Naive thymus-derived CD8-positive, alpha-beta T cell (primary cell): ENCODE measurements around the gene IQCC. TPM values are rescaled to one million over a fixed set of nuclear protein-coding genes. Genes with fewer than 3 reads are reported as not detected.

Source experiments
- ATAC-seq, 2 donors: fragments of 150-1000 bp; cut with Tn5 transposase in 1 of 2; sonication (Bioruptor Pico), chemical (Tn5 transposase) in 1 of 2; 1 replicate in 1 of 2; 2 replicates in 1 of 2; pipeline ENCODE4 v1.10.0; 2021; ENCODE audit warnings: mild to moderate bottlenecking in 2 of 2, moderate library complexity in 2 of 2
- POLR2A ChIA-PET: fragments of 350-600 bp; sonication (Branson Sonifier 250); formaldehyde crosslinking; loops from one replicate; lab custom pipeline; 2021; ENCODE audit warnings: antibody characterized with exemption; lab: Charles Lee
- DNase-seq, 10 donors: peaks; one replicate each; pipeline versions ENCODE4 v3.0.0 to v3.0.0-alpha.2; 2020 to 2022
- H3K27ac Mint-ChIP-seq, 10 donors: one replicate each; pipeline ENCODE4 v1.8.0; 2020 to 2022; ENCODE audit warnings: mild to moderate bottlenecking in 10 of 10, mixed read lengths in 10 of 10, moderate library complexity in 4 of 10, inconsistent platforms in 1 of 10
- H3K27me3 Mint-ChIP-seq, 5 donors: one replicate each; pipeline ENCODE4 v1.8.0; 2021 to 2022; ENCODE audit warnings: mixed read lengths in 5 of 5
- H3K36me3 Mint-ChIP-seq, 3 donors: one replicate each; pipeline ENCODE4 v1.8.0; 2020 to 2022; ENCODE audit warnings: mixed read lengths in 3 of 3, mild to moderate bottlenecking in 2 of 3, inconsistent platforms in 1 of 3
- H3K4me1 Mint-ChIP-seq, 4 donors: one replicate each; pipeline ENCODE4 v1.8.0; 2021 to 2022; ENCODE audit warnings: mixed read lengths in 4 of 4
- H3K4me3 Mint-ChIP-seq, 10 donors: one replicate each; pipeline ENCODE4 v1.8.0; 2020 to 2022; ENCODE audit warnings: mild to moderate bottlenecking in 10 of 10, mixed read lengths in 10 of 10, moderate library complexity in 6 of 10, inconsistent platforms in 1 of 10
- H3K9me3 Mint-ChIP-seq, 9 donors: one replicate each; pipeline ENCODE4 v1.8.0; 2020 to 2022; ENCODE audit warnings: mixed read lengths in 9 of 9, mild to moderate bottlenecking in 3 of 9, inconsistent platforms in 1 of 9, moderate library complexity in 1 of 9
- polyA plus RNA-seq, 3 donors: library from polyadenylated mRNA; unstranded; fragments of 300-500 nt; fragmentation: Illumina TruSeq; gene quantifications; one replicate each; pipeline ENCODE4 v1.2.3, GENCODE V29; 2021
- total RNA-seq, 8 experiments: library from RNA in 2 of 8; stranded (reverse) in 2 of 8; gene quantifications; one replicate each; pipeline ENCODE4 v1.2.3 and lab custom pipeline; 2021 to 2026

IQCC gene
- total and polyA plus RNA-seq, 5 experiments from 2014 or later = 0.60 to 2.1 (median 0.92) TPM

DNA sequence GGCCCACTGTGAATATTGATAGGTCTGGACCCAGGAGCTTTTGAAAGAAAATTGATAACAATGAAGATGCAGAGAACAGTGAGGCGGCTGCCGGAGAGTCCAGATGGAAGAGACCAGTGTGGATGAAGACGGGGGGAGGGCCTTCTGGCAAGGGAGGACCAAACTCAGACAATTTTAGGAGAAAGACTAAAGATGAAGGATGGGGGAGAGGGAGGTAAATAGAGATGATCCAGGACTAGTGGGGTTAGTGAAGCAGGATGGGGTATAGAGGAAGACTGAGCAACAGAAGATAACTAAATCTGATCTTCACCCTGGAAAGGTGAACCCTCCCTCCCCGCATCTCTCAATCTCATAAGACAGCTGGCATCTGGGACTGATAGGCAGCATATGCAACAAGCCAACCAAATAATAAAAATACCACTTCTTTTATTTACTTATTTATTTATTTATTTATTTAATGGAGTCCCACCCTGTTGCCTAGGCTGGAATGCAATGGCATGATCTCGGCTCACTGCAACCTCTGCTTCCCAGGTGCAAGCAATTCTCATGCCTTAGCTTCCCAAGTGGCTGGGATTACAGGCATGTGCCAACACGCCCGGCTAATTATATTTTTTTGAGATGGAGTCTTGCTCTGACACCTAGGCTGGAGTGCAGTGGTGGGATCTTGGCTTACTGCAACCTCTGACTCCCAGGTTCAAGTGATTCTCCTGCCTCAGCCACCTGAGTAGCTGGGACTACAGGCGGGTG is 27.3 kb downstream of the IQCC start:
- POLR2A ChIA-PET = interaction anchor here (0.6 to 50.5 kb wide), 2 partner anchors 38 to 110 kb away, joined by 3 to 2080 read pairs; partner anchors contain the start of genes FAM167B, HDAC1 and LCK
- Mint-ChIP-seq H3K4me3 (no peak overlapping the region), H3K27ac (peak overlapping the region in 3 of 10 donors; percentile 73 to 77 (median 76)), H3K27me3 (no peaks in the 10 kb centered on the region), H3K4me1 (peaks cover 0 to 5% (median 3%) of the 10 kb centered on the region in 4 donors), H3K9me3 (no peaks in the 10 kb centered on the region), H3K36me3 (peaks cover 0 to 48% (median 8%) of the 10 kb centered on the region in 3 donors)
- ATAC-seq (peak in 1 of 2 donors; percentile 14), DNase-seq (no peak)

DNA sequence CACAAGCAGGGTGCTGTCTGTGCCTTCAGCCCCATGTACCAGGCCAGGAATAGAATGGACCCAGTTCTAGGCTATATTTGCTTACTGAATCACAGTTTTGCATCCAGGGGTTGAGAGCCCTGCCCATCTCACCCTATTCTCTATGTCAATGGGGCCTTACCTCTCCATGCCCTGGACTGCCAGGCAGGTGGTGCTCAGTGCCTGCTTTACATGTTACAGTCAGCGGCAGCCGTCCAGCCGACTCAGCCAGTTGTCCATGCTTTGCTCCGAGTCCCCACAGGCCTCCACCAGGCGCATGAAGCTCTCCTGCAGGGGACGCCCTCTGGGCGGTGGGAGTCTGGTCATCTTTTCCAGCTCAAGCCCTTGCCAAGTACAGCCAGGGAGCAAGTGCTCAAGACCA is 29.3 kb downstream of the IQCC start:
- no peak overlapping the region for H3K27ac Mint-ChIP-seq
- H3K4me3 Mint-ChIP-seq = no peak overlapping the region
- H3K9me3 Mint-ChIP-seq = no peaks in the 10 kb centered on the region
- peaks cover 0 to 4% (median 1%) of the 10 kb centered on the region in 4 donors for H3K4me1 Mint-ChIP-seq
- DNase-seq = no peak
- POLR2A ChIA-PET = interaction anchor here (0.6 to 50.5 kb wide), 2 partner anchors 36 to 112 kb away, joined by 3 to 2080 read pairs; partner anchors contain the start of genes FAM167B, HDAC1 and LCK
- no peaks in the 10 kb centered on the region for H3K27me3 Mint-ChIP-seq
- peak in 1 of 2 donors; percentile 17 for ATAC-seq
- peaks cover 0 to 27% (median 0%) of the 10 kb centered on the region in 3 donors for H3K36me3 Mint-ChIP-seq

DNA sequence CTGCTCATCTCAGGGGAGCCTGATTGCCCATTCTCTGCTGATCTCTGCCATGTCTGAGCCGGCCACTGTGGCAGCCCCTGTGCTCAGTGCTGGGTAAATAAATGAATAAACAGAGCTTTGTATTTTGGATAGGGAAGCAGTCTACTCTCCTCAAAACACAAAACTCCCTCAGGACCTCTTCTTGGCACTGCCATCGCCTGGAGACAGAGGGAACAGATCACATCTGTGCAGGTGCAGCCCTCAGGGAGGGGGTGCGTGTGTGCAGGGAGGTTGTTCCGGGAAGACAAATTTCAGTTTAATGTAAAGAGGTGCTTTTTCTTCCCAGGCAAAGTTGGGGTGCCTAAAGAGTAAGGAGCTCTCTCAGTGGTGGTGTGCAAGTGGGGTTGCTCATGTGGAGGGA is 33.9 kb downstream of the IQCC start:
- H3K36me3 Mint-ChIP-seq = no peaks in the 10 kb centered on the region
- POLR2A ChIA-PET = interaction anchor here (2.6 to 50.5 kb wide), 5 partner anchors 12 to 96 kb away, joined by 8 to 2080 read pairs (median 16); partner anchors contain the start of genes FAM167B, HDAC1, LCK and MARCKSL1
- no peaks in the 10 kb centered on the region for H3K9me3 Mint-ChIP-seq
- H3K4me1 Mint-ChIP-seq = peaks cover 7 to 21% (median 20%) of the 10 kb centered on the region in 4 donors
- H3K27ac Mint-ChIP-seq = peak overlapping the region in 5 of 10 donors; percentile 12 to 71 (median 48)
- no peak for ATAC-seq
- H3K27me3 Mint-ChIP-seq = no peaks in the 10 kb centered on the region
- peak overlapping the region; percentile 72 to 93 (median 90) for H3K4me3 Mint-ChIP-seq
- DNase-seq = no peak

DNA sequence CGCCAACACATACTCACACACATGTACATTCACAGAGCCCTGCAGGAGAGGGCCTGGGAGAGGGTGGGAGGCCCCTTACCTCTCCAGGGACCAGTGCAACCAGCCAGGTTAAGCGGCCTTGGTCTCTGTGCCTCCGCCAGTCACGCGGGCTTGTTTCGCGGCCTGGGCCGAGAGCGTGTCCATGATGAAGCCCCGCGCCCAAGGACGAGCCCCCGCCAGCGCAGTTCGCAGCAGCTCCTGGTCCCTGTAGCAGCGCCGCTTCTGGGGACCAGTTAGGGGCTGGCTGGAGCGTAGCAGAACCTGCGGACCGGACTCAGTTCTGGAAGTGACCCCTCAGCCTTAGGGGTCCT is 34.3 kb downstream of the IQCC start:
- DNase-seq (no peak), ATAC-seq (no peak)
- Mint-ChIP-seq H3K27ac (peak overlapping the region in 4 of 10 donors; percentile 57 to 89 (median 84)), H3K27me3 (no peaks in the 10 kb centered on the region), H3K36me3 (no peaks in the 10 kb centered on the region), H3K4me1 (peaks cover 7 to 21% (median 20%) of the 10 kb centered on the region in 4 donors), H3K9me3 (no peaks in the 10 kb centered on the region), H3K4me3 (peak overlapping the region; percentile 88 to 93 (median 90))
- POLR2A ChIA-PET = interaction anchor here (1.2 to 50.5 kb wide), 12 partner anchors 12 to 155 kb away, joined by 4 to 2080 read pairs (median 8); partner anchors contain the start of genes BSDC1, FAM167B, HDAC1 and IQCC

DNA sequence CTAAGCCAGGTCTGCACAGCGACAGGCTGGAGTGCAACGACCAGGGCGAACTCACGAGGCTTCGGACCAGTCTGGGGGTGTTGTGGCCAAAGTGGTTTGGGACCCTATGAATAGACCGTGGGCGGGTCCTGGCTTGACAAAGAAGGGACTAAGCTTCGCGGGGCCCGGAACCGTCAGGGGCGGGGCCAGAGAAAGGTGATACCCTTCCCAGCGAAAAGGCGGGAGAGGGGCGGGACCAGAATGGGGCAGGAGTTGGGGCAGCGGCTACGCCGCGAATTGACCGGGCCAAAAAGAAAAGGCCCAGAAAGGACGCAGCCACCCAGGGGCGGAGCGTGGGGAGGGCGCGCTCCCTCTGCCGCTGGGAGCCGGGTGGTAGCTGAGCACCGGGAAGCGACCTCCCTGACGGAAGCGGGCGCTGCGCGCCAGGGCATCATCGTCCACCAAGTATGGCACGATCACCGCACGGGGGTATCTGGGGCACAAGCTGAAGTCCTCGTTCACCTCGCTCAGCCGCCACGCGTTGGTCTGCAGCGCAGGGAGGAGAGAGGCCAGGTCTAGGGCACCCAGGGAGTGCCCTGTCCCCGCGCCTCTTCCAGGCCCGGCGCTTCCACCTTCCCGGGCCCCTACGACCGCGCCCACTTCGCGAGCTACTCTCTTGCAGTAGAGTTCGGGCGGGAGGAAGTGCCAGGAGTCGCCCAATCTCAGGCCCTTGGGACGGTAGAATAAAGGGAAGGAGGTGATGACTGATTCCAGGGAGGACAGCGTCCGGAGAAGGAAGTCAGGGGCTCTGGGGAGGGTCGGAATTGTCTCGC is 34.9 kb downstream of the IQCC start:
- Mint-ChIP-seq H3K27me3 (no peaks in the 10 kb centered on the region), H3K27ac (peak overlapping the region; percentile 69 to 91 (median 84)), H3K4me3 (peak overlapping the region; percentile 88 to 93 (median 90)), H3K9me3 (no peaks in the 10 kb centered on the region), H3K4me1 (peaks cover 7 to 21% (median 20%) of the 10 kb centered on the region in 4 donors), H3K36me3 (no peaks in the 10 kb centered on the region)
- ATAC-seq (peak; percentile 81), DNase-seq (peak; percentile 57 to 84 (median 64))
- POLR2A ChIA-PET = interaction anchor here (0.5 to 50.5 kb wide), 21 partner anchors 13 to 154 kb away, joined by 3 to 2080 read pairs (median 6); partner anchors contain the start of genes BSDC1, FAM167B, HDAC1 and IQCC

DNA sequence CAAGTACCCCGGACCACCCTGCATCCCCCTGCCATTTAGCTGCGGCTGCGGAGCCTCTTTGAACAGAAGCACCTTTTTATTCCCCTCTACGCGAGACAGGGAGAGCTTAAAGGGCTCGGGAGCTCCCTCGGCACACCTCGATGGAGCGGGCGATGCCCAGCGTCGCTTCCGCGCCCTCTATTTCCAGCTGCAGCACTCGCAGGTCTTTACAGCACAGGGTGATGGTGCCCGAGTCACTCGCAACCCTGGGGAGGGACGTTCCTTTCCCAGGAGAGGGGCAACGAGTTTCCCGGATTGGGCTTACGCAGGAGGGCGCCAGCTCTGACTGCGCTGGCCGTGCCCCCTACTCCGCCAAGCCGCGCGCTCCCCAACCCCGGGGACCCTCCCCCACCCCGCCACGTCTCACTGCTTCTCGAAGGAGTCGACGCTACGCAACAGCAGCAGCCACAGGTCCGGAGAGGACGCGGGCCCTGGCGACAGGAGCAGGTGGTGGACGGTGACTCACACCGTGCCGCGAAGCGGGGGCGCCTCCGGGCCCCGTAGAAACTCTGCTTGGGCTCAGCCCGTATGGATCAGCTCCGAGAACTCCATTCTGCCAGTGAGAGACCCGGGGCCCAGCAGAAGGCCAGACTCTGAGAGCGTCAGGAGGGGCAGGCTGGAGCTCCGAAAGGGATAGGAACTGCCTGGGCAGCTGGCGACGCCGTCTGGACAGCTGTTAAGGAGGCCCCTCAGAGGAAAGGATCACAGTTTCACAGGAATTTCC is 35.7 kb downstream of the IQCC start:
- Mint-ChIP-seq H3K27ac (peak overlapping the region; percentile 69 to 91 (median 85)), H3K27me3 (no peaks in the 10 kb centered on the region), H3K4me1 (peaks cover 7 to 26% (median 25%) of the 10 kb centered on the region in 4 donors), H3K4me3 (peak overlapping the region; percentile 88 to 93 (median 90)), H3K9me3 (no peaks in the 10 kb centered on the region), H3K36me3 (no peaks in the 10 kb centered on the region)
- POLR2A ChIA-PET = interaction anchor here (0.5 to 50.5 kb wide), 24 partner anchors 14 to 423 kb away, joined by 3 to 2080 read pairs (median 5); partner anchors contain the start of genes BSDC1, FAM167B, HDAC1 and IQCC
- DNase-seq (peak in 5 of 10 donors; percentile 40 to 65 (median 51)), ATAC-seq (peak; percentile 71 to 78)

DNA sequence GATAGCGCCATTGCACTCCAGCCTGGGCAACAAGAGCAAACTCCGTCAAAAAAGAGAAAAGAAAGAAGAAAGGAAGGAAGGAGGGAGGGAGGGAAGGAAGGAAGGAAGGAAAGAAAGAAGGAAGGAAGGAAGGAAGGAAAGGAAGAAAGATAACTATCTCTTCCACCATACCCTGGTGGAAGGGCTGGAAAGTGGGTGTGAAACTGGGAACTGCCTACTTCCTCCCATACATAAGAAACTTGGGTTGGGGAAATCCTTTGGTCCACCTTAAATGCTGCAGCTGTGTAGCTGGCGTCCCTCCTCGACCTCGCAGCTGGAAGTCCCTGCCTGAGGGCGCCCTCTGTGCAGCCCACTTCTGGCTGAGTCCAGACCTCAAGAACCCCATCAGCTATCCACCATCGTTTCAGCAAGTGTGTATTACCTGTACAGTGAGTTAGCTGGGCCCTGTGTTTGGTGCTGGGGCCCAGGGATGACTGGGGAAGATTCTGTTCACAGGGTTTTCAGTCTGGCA is 36.9 kb downstream of the IQCC start:
- Mint-ChIP-seq H3K4me1 (peaks cover 11 to 38% (median 35%) of the 10 kb centered on the region in 4 donors), H3K4me3 (peak overlapping the region in 8 of 10 donors; percentile 26 to 92 (median 72)), H3K9me3 (no peaks in the 10 kb centered on the region), H3K36me3 (no peaks in the 10 kb centered on the region), H3K27ac (peak overlapping the region; percentile 48 to 89 (median 80)), H3K27me3 (no peaks in the 10 kb centered on the region)
- DNase-seq = no peak
- ATAC-seq = no peak
- POLR2A ChIA-PET = interaction anchor here (0.5 to 50.5 kb wide), 5 partner anchors 28 to 514 kb away, joined by 3 to 2080 read pairs (median 4); partner anchors contain the start of genes BSDC1, FAM167B, HDAC1 and LCK

DNA sequence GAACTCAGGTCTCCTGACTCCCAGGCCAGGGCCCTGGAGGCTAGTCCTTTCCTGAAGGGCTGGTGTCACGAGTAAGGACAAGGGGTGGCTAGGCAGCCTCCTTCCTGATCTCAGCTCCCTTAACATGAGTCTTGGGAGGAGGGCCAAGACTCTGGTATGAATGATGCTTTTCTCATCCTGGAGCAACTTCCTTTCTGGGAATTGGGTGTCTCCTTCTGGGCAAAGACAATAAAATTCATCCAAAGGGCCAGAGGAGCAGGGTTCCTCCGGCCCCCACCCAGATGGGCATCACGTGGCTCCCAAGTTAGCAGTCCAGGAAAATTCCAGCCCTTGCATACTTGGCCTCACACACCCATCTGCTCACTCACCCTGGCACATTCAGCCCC is 41.4 kb downstream of the IQCC start, which contains the start of gene FAM167B:
Gene FAM167B (plus strand): TSS at position 335 of the 386 bp plus-strand sequence. CDS start 200 bp downstream, outside the sequence.
- H3K27ac Mint-ChIP-seq = peak within 1 kb of the TSS; percentile 94 to 99 (median 98)
- H3K4me1 Mint-ChIP-seq = peaks cover 24 to 69% (median 58%) of the 10 kb centered on the region in 4 donors
- no peak for ATAC-seq
- POLR2A ChIA-PET = interaction anchor here (0.7 to 50.5 kb wide), 4 partner anchors 3 to 90 kb away, joined by 4 to 2080 read pairs (median 1093); partner anchors contain the start of genes EIF3I, FAM167B, HDAC1 and LCK
- peak within 1 kb of the TSS; percentile 63 to 100 (median 84) for H3K4me3 Mint-ChIP-seq
- no peaks in the 10 kb centered on the region for H3K9me3 Mint-ChIP-seq
- no peak for DNase-seq
- peaks cover 2 to 7% (median 5%) of the 10 kb centered on the region in 3 donors for H3K36me3 Mint-ChIP-seq
- H3K27me3 Mint-ChIP-seq = peaks cover 0 to 1% (median 0%) of the 10 kb centered on the region in 5 donors

DNA sequence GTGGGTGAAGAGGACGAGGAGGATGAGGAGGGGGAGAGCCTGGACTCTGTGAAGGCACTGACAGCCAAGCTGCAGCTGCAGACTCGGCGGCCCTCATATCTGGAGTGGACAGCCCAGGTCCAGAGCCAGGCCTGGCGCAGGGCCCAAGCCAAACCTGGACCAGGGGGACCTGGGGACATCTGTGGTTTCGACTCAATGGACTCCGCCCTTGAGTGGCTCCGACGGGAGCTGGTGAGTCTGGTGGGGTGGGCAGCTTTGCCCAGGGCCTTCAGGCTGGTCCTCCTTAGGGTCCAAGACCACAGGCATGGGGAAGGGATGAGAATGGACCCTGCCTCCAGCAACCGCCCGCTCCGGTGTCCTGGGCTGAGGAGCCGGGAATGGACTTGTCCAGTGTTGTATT is 42.0 kb downstream of the IQCC start:
- peaks cover 6 to 10% (median 8%) of the 10 kb centered on the region in 3 donors for H3K36me3 Mint-ChIP-seq
- DNase-seq (no peak), ATAC-seq (no peak)
- peaks cover 26 to 69% (median 53%) of the 10 kb centered on the region in 4 donors for H3K4me1 Mint-ChIP-seq
- peak overlapping the region; percentile 94 to 99 (median 98) for H3K27ac Mint-ChIP-seq
- POLR2A ChIA-PET = interaction anchor here (0.6 to 50.5 kb wide), 7 partner anchors 4 to 429 kb away, joined by 3 to 2080 read pairs (median 14); partner anchors contain the start of genes CCDC28B, EIF3I, FAM167B and HDAC1
- no peaks in the 10 kb centered on the region for H3K9me3 Mint-ChIP-seq
- peaks cover 0 to 1% (median 0%) of the 10 kb centered on the region in 5 donors for H3K27me3 Mint-ChIP-seq
- H3K4me3 Mint-ChIP-seq = peak overlapping the region in 6 of 10 donors; percentile 33 to 100 (median 86)

DNA sequence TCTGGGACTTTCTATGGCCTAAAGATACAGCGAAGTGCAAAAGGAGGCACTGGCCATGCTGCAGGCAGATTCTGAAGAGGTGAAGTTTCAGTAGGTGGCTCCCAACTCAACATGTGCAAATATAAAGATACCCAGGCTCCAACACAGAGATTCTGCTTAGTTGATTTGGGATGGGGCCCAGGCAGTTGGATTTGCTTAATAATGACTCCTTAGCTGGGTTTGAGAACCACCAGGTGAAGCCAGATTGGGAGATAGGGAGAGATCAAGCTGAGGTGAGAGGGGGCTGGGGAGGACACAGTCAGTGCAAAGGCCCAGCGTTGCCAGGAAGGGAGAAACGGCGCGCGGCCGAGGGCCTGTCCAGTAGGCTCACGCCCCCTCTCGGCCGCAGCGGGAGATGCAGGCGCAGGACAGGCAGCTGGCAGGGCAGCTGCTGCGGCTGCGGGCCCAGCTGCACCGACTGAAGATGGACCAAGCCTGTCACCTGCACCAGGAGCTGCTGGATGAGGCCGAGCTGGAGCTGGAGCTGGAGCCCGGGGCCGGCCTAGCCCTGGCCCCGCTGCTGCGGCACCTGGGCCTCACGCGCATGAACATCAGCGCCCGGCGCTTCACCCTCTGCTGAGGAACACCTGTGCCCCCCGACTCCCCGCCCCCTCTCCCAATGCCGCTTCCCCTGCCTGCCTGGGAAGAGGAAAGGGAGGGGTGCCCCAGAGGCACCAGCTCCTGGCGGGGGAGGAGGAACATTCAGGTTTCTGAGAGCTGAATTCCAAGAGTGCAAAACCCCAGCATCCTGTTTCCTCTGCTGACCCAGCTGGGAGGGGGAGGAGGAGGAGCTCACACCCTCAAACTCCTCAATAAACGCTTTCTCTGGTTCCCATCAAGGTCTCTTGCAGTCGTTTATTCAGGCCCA is 42.8 kb downstream of the IQCC start:
- DNase-seq = peak; percentile 45 to 82 (median 62)
- Mint-ChIP-seq H3K36me3 (peaks cover 13 to 16% (median 16%) of the 10 kb centered on the region in 3 donors), H3K4me3 (peak overlapping the region; percentile 63 to 100 (median 84)), H3K4me1 (peaks cover 29 to 72% (median 52%) of the 10 kb centered on the region in 4 donors), H3K9me3 (no peaks in the 10 kb centered on the region), H3K27me3 (peaks cover 0 to 1% (median 0%) of the 10 kb centered on the region in 5 donors), H3K27ac (peak overlapping the region; percentile 94 to 99 (median 98))
- POLR2A ChIA-PET = interaction anchor here (0.6 to 50.5 kb wide), 17 partner anchors 5 to 839 kb away, joined by 3 to 2080 read pairs (median 4); partner anchors contain the start of genes CCDC28B, EIF3I, FAM167B and HDAC1
- ATAC-seq = peak in 1 of 2 donors; percentile 3
